Esophagus muscularis mucosa (tissue), 4 donors: ENCODE results near the gene CNDP1. TPM values are rescaled to one million over a fixed set of nuclear protein-coding genes. Genes with fewer than 3 reads are reported as not detected.

Experiments used
- DNase-seq: peaks from one replicate; pipeline ENCODE4 v3.0.0-alpha.2; 2017; ENCODE audit errors: extremely low spot score
- H3K27ac ChIP-seq, 4 donors: fragments of 200-600 bp; sonication (generic); replicated peaks in 1 of 4; 1 replicate in 3 of 4; 2 replicates in 1 of 4; pipeline ENCODE4 v1.5.1; 2016 to 2019; ENCODE audit warnings: mild to moderate bottlenecking in 1 of 4
- H3K27me3 ChIP-seq, 4 donors: fragments of 200-600 bp; sonication (generic); one replicate each; pipeline versions ENCODE4 v1.5.1 to v1.6.0; 2016 to 2019
- H3K36me3 ChIP-seq, 4 donors: fragments of 200-600 bp; sonication (generic); one replicate each; pipeline ENCODE4 v1.5.1; 2016 to 2019
- H3K4me1 ChIP-seq, 4 donors: fragments of 200-600 bp; sonication (generic); one replicate each; pipeline ENCODE4 v1.5.1; 2016 to 2019
- H3K4me3 ChIP-seq, 4 donors: fragments of 200-600 bp; sonication (generic); 1 replicate in 2 of 4; 2 replicates in 2 of 4; pipeline ENCODE4 v1.5.1; 2016 to 2019; ENCODE audit warnings: mild to moderate bottlenecking in 4 of 4, moderate library complexity in 1 of 4
- H3K9me3 ChIP-seq, 4 donors: fragments of 200-600 bp; sonication (generic); 1 replicate in 3 of 4; 2 replicates in 1 of 4; pipeline ENCODE4 v1.5.1; 2016 to 2019
- EP300 ChIP-seq: sonication (generic); formaldehyde crosslinking; IDR thresholded peaks from one replicate; pipeline ENCODE4 v1.6.1; 2017; ENCODE audit warnings: antibody characterized with exemption
- POLR2A ChIP-seq: fragments of 450-650 bp; IDR thresholded peaks from one replicate; pipeline ENCODE4 v1.6.1; 2017; ENCODE audit warnings: antibody characterized with exemption, moderate library complexity, mild to moderate bottlenecking, low read depth
- POLR2AphosphoS5 ChIP-seq, 2 donors: sonication (generic); formaldehyde crosslinking; IDR thresholded peaks; one replicate each; pipeline ENCODE4 v1.6.1; 2017; ENCODE audit warnings: antibody characterized with exemption in 2 of 2
- WGBS: methylation state at CpG from one replicate; pipeline ENCODE4 v1.1.5; 2018; 5-methylcytosine and 5-hydroxymethylcytosine counted together
- intact Hi-C: fragments of 100-400 bp; cut with DNase I; formaldehyde crosslinking; loops from one replicate; pipeline ENCODE4 v1.15.1; 2023
- total RNA-seq, 4 donors: library from RNA; depleted of rRNA; stranded (reverse); fragments of >200 nt; gene quantifications; one replicate each; pipeline versions ENCODE4 v1.1.0 to v1.2.1, GENCODE V29; 2016
- TF ChIP-seq, protein P1 (sequence below), 3 experiments: fragments of 200-600 bp in 2 of 3; fragments of 450-650 bp in 1 of 3; sonication (generic) in 2 of 3; IDR thresholded peaks; one replicate each; pipeline ENCODE4 v1.5.1; 2017 to 2019; ENCODE audit warnings: antibody characterized with exemption in 3 of 3, mild to moderate bottlenecking in 2 of 3, moderate library complexity in 1 of 3

The CNDP1 gene
- total RNA-seq, 4 donors from 2014 or later: not detected

DNA sequence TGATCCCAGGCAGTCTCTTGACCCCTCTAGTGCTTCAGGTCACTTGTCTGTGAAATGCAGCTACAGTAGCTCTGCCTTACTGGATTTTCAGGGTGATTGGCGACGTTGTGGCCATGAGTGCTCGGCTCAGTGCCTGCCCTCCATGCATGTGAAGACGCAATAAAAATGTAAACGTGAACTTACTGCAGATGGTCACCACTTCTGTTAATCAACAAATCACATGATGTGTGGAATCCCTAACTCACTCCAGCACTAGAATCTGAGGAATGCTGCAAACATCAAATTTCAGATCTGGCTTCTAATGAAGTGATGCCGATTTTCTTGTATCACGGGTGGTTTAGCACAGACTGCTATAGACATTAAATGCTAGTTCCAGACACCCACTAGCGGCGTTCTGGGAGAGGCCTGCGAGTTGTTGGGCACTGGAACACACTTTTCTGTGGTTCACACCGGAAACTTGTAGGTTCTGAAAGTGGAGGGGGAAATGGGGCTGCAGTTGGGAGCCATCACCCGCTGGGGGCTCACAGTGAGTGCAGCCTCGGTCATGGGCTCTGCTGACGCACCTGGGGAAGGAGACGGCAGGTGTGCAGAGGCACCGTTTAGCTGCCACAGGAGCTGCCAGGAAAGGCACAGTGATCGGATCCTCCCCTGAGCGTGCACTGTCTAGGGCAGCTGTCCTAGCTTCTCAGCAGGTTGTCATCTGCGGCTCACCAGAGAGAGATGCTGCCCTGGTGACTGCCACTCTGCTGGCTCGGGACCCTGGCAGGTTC, 6.5 kb downstream of the CNDP1 start:
- no peak for DNase-seq
- no peaks in the 10 kb centered on the region for H3K9me3 ChIP-seq
- TF ChIP-seq EP300 (no peak), POLR2A (no peak), POLR2AphosphoS5 (IDR thresholded peaks at IDR 0.05) (no peak)
- TF ChIP-seq, protein P1, sequence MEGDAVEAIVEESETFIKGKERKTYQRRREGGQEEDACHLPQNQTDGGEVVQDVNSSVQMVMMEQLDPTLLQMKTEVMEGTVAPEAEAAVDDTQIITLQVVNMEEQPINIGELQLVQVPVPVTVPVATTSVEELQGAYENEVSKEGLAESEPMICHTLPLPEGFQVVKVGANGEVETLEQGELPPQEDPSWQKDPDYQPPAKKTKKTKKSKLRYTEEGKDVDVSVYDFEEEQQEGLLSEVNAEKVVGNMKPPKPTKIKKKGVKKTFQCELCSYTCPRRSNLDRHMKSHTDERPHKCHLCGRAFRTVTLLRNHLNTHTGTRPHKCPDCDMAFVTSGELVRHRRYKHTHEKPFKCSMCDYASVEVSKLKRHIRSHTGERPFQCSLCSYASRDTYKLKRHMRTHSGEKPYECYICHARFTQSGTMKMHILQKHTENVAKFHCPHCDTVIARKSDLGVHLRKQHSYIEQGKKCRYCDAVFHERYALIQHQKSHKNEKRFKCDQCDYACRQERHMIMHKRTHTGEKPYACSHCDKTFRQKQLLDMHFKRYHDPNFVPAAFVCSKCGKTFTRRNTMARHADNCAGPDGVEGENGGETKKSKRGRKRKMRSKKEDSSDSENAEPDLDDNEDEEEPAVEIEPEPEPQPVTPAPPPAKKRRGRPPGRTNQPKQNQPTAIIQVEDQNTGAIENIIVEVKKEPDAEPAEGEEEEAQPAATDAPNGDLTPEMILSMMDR (IDR thresholded peaks at IDR 0.05): no peak
- H3K27ac ChIP-seq: no peak overlapping the region
- peaks cover 0 to 8% (median 1%) of the 10 kb centered on the region in 4 donors for H3K4me1 ChIP-seq
- H3K27me3 ChIP-seq: peaks cover 0 to 16% (median 0%) of the 10 kb centered on the region in 4 donors
- H3K36me3 ChIP-seq: no peaks in the 10 kb centered on the region
- 77% methylated on average over 11 of the region's 20 CpGs for WGBS
- no peak overlapping the region for H3K4me3 ChIP-seq
- intact Hi-C loops: no loop called here

DNA sequence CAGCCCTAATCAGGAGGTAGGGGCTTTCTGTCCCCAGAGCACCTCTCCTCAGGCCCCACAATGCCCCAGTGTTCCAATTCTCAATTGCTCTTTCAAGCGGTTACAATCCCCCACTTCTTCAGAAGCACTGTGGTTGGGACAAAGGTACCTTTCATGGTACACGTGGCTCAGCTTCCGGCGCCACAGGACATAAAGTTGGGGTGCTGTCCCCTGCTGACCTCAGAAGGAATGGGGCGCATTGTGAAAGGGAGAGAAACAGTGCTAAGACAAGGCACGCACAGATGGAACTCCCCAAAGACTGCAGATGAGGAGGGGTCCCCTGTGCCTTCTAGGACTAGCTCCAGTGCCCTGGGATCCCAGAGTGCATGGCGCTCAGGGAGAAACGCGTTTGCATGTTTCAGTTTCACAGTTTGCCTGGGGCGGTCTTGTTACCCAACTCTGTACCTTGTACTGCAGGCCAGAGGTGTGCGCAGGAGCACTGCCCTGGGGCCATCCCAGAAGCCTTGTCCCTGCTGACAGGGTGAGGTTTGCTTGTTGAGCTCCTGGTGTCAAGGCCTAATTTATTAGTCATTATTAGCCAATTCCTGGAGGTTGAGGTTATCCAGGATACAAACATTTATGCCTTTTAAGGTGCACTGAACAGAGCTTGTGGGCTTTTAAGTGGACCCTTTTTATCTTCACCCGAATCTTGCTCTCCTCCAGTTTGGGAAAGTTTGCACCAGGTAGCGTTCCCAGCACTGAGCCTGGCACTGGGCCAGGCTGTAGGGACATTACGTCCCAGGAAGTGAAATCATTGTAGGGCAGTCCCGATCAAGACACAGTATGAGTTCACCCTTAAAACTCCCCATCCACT, 7.6 kb downstream of the CNDP1 start:
- H3K4me3 ChIP-seq: no peak overlapping the region
- H3K4me1 ChIP-seq: peaks cover 5 to 15% (median 11%) of the 10 kb centered on the region in 4 donors
- H3K36me3 ChIP-seq: no peaks in the 10 kb centered on the region
- no peaks in the 10 kb centered on the region for H3K9me3 ChIP-seq
- H3K27ac ChIP-seq: no peak overlapping the region
- no peak for DNase-seq
- intact Hi-C loops: no loop called here
- TF ChIP-seq POLR2A: no peak
- TF ChIP-seq POLR2AphosphoS5 (IDR thresholded peaks at IDR 0.05): no peak
- TF ChIP-seq, protein P1 (IDR thresholded peaks at IDR 0.05): no peak
- no peak for TF ChIP-seq EP300
- 81% methylated on average over 14 of the region's 15 CpGs for WGBS
- H3K27me3 ChIP-seq: peaks cover 0 to 16% (median 0%) of the 10 kb centered on the region in 4 donors

DNA sequence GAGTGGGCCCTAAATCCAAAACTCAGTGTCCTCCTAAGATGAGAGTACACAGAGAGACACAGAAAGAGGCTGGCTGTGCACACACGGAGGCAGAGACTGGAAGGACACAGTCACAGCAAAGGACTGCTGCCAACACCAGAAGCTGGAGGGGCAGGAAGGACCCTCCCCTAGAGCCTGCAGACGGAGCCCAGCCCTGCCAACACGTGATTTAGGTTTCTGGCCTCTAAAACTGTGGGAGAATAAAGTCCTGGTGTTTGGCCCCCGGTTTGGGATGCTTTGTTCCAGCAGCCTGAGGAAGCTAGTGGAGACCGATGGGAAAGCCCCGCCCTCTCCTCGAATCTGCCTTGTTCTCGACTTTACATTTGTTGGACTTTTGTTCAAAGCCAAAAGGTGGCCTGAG, 10.6 kb downstream of the CNDP1 start:
- peak overlapping the region in 2 of 4 donors; percentile 58 to 72 for H3K27ac ChIP-seq
- H3K4me3 ChIP-seq: no peak overlapping the region
- peaks cover 0 to 9% (median 3%) of the 10 kb centered on the region in 4 donors for H3K9me3 ChIP-seq
- WGBS: 42% methylated on average over 6 of the region's 8 CpGs
- peaks cover 0 to 13% (median 0%) of the 10 kb centered on the region in 4 donors for H3K27me3 ChIP-seq
- no peak for TF ChIP-seq EP300
- TF ChIP-seq POLR2AphosphoS5 (IDR thresholded peaks at IDR 0.05): peak in 1 of 2 donors; percentile 20
- H3K4me1 ChIP-seq: peaks cover 9 to 25% (median 16%) of the 10 kb centered on the region in 4 donors
- intact Hi-C loops: no loop called here
- H3K36me3 ChIP-seq: no peaks in the 10 kb centered on the region
- no peak for DNase-seq

DNA sequence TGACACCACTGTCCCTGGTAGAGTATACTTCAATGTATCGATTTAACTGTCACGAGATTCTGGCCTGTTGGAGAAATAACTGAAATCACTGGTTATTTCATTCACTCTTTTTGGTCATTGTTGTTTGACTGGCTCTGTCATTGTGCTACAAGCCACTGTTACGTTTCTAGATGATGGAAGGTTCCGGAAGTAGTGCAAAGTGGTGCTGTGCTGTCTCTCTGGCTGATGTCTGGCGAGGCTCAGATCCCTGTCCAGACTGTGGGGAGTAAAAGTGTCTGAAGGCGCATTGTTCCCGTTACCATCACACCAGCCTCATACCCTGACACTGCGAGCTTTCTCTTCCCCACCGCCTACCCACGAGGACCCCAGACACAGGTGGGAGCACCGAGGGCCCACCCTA, 11.7 kb downstream of the CNDP1 start:
- peaks cover 9 to 25% (median 16%) of the 10 kb centered on the region in 4 donors for H3K4me1 ChIP-seq
- peaks cover 0 to 10% (median 5%) of the 10 kb centered on the region in 4 donors for H3K9me3 ChIP-seq
- H3K36me3 ChIP-seq: no peaks in the 10 kb centered on the region
- peak overlapping the region; percentile 45 to 72 (median 64) for H3K27ac ChIP-seq
- intact Hi-C loops: no loop called here
- WGBS: 97% methylated on average over 11 of the region's 11 CpGs
- no peak overlapping the region for H3K4me3 ChIP-seq
- H3K27me3 ChIP-seq: peaks cover 0 to 5% (median 0%) of the 10 kb centered on the region in 4 donors
- DNase-seq: no peak
- TF ChIP-seq EP300: no peak
- no peak for TF ChIP-seq POLR2AphosphoS5 (IDR thresholded peaks at IDR 0.05)
- no peak for TF ChIP-seq POLR2A
- TF ChIP-seq, protein P1 (IDR thresholded peaks at IDR 0.05): no peak
